NOMO-1 (cell line): ENCODE data around the gene DNLZ.
"Not testable (repeated sequence)": the region's sequence is repeated elsewhere in the genome, so short reads cannot be mapped to it uniquely, and the experiment has no call there.

Experiments used
- DNase-seq, 2 experiments: peaks; one replicate each; lab custom pipeline; 2025; ENCODE audit not compliant: unreplicated experiment in 2 of 2; lab: John Stamatoyannopoulos, UW

DNLZ gene

GRCh38 chr9:136361754-136362449 lies 1.6 kb downstream of the DNLZ start:
- DNase-seq = no peak

- DNase-seq = no peak
These were observed 2.3 kb downstream of the DNLZ start for GRCh38 chr9:136361047-136361753.

- no peak for DNase-seq
These were observed 3.5 kb downstream of the DNLZ start for GRCh38 chr9:136359774-136360718.

- no peak for DNase-seq
These were observed 4.7 kb downstream of the DNLZ start for GRCh38 chr9:136358888-136359287.

GRCh38 chr9:136358016-136358415 lies 5.5 kb downstream of the DNLZ start:
- no peak for DNase-seq

- DNase-seq = no peak
These were observed 6.3 kb downstream of the DNLZ start for GRCh38 chr9:136357202-136357725.

GRCh38 chr9:136355616-136356557 lies 7.7 kb downstream of the DNLZ start:
- no peak for DNase-seq

GRCh38 chr9:136354592-136355085 lies 8.9 kb downstream of the DNLZ start:
- no peak for DNase-seq

- no peak for DNase-seq
These were observed 9.6 kb downstream of the DNLZ start for GRCh38 chr9:136353757-136354488.

- no peak for DNase-seq
These were observed 10.5 kb downstream of the DNLZ start for GRCh38 chr9:136353088-136353487.

- DNase-seq = no peak
These were observed 10.9 kb downstream of the DNLZ start for GRCh38 chr9:136352682-136353081.

GRCh38 chr9:136351868-136352267 lies 11.7 kb downstream of the DNLZ start:
- not testable (repeated sequence) for DNase-seq

GRCh38 chr9:136351252-136351800 lies 12.2 kb downstream of the DNLZ start:
- no peak for DNase-seq

GRCh38 chr9:136349546-136349945 lies 14.0 kb downstream of the DNLZ start:
- no peak for DNase-seq

- DNase-seq = no peak
These were observed 14.9 kb downstream of the DNLZ start for GRCh38 chr9:136348691-136349090.

- no peak for DNase-seq
These were observed 15.9 kb downstream of the DNLZ start for GRCh38 chr9:136347472-136348256.

- no peak for DNase-seq
These were observed 16.5 kb downstream of the DNLZ start for GRCh38 chr9:136346927-136347465.

GRCh38 chr9:136346157-136346481 lies 17.4 kb downstream of the DNLZ start:
- DNase-seq = no peak
